Measurements from ENCODE around the gene TOB1.
"Not testable (repeated sequence)": the region's sequence is repeated elsewhere in the genome, so short reads cannot be mapped to it uniquely, and the experiment has no call there.

Gene TOB1

DNA sequence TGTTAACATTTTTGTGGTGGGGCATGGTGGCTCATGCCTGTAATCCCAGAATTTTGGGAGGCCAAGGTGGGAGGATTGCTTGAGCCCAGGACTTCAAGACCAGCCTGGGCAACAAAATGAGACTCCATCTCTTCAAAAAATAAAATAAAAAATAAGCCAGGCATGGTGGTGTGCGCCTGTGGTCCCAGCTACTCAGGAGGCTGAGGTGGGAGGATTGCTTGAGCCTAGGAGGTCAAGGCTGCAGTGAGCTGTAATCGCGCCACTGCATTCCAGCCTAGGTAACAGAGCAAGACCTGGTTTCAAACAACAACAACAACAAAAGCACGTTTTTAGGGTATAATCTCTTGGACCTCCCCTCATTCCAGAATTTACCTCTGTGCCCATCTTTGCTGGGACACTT, 28.4 kb upstream of the TOB1 start:
- DNase-seq: not testable (repeated sequence)

DNA sequence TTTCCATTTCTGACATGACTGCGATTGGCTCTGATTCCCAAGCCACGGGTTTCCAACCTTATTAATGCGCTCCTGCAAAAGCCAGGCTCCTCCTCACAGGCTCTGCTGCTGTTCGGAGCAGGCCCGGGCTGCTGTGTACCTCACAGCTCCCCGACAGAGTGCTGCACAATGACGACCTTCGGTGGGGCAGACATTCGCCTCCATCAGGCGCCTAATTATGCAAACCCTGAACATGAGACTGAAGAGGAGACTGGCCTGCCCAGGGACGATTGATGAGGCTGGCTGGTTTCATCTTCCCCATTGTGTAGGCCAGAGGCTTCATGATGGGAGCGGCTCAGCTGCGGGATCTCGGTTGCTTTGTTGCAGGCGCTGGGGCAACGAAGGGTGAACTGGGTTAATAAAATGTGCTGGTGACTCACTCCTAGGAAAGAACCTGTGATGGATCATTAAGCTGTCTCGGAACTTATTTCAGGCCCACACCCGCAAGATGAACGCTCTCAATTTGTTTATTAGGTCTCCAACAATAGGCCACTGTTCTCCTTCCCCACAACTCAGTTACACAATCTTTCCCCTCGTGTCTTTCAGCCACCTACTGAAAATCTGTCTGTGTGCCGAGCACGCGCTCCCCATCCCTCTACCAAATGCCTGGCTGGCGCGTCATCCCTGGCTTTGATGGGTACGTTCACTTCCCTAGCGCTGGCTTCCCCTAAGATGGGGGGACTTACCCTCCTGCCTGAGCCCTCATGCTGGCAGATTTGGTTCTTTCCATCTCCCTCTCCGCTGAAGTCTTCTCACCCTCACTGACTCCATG, 27.2 kb upstream of the TOB1 start:
- DNase-seq: peak; percentile 14 to 34

DNA sequence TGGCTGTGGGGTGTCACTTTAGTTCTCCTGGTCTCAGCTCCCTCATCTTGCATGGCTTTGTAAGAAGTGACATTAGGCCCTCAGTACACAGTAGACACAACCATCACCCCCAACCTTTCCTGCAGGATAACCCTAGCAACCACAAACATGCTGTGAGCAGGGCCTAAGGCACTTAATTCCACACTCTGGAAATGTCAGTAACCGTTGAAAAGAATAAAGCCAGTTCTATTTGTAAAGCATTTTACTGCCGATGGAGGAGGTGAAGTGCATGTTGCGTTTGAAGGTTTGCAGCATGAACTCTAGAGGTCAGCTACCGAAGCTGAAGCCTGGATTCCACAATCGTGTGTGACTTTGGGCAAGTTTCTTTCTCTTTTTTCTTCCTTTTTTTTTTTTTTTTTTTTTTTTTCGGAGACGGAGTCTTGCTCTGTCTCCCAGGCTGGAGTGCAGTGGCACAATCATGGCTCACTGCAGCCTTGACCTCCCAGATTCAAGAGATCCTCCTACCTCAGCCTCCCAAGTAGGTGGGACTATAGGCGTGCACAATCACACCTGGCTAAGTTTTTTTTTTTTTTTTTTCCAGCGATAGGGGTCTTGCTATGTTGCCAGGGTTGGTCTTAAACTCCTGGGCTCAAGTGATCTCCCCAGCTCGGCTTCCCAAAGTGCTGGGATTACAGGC, 26.1 kb upstream of the TOB1 start:
- DNase-seq: no peak

DNA sequence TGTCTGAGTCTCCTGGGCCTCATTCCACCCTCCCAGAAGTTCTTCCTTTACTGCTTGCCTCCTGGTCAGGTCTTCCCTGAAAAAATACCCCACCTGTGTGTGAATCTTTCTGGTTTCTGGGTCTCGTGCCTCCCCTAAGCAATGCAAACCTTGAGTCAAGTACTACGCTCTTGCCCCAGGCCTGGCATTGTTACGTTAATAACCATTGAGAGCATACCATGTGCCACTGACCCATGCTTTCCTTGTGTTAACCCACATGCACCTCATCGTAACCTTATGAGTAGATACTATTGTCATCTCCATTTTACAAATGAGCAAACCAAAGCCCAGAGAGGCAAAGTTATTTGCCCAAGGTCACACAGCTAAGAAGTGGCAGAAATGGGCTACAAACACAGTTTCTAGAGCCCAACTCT, 25.4 kb upstream of the TOB1 start:
- no peak for DNase-seq

DNA sequence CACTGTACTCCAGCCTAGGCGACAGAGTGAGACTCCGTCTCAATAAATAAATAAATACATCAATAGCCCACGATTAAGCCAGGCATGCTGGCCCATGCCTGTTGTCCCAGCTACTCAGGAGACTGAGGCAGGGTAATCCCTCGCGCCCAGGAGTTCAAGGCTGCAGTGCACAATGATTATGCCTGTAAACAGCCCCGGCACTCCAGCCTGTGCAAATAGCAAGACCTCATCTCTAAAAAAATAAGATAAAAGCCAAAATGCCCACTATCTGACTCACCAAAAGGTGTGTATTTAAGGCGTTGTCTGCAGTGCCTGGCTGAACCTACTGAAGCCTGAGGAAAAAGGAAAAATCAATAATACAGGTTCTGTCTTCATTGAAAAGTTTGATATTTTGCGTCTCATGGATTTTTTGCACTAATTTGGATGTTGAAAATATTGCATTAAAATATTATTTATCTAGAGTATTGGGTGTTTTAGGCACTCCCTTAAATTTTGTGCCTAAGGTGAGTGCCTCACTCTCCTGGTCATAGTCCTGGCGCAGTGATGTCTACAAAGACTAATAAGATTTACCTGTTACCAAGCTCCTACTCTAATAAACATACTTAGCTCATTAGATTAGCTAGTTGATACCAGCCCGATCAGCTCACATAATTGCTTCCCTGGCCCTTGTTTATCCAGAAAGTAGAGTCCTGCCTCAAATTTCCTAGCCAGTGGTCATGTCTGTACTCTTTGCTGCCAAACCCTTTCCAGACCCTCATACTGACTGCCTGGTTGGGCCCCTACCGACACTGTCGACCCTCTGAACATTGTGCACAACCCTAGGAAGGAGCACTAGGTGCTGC, 24.7 kb upstream of the TOB1 start:
- DNase-seq: no peak

DNA sequence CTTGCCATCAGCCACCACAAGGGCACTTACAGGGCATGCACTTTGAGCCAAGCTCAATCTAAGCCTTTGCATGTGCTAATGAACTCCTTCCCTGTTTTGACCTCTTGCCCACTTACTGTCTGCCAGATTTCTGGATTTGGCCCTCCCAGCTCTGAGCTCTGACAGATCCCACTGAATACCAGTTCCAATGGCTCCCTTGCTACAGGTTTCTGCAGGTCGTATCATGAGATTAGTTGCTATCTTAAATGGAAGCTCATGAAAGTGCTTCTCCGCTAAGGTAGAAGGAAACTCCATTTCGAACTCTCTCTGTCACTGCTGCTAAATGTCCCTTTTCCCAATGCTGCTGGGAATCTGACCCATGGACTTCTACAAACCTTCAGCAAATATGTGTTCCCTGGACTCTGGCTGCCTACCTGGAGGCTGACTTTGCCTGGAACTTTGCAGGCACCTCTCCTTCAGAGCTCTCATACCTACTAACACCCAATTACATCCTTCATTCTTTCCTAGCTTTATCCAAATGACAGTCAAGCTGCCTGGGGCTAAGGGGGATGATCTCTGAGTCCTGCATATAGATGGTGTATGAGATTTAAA, 23.5 kb upstream of the TOB1 start:
- DNase-seq: no peak

DNA sequence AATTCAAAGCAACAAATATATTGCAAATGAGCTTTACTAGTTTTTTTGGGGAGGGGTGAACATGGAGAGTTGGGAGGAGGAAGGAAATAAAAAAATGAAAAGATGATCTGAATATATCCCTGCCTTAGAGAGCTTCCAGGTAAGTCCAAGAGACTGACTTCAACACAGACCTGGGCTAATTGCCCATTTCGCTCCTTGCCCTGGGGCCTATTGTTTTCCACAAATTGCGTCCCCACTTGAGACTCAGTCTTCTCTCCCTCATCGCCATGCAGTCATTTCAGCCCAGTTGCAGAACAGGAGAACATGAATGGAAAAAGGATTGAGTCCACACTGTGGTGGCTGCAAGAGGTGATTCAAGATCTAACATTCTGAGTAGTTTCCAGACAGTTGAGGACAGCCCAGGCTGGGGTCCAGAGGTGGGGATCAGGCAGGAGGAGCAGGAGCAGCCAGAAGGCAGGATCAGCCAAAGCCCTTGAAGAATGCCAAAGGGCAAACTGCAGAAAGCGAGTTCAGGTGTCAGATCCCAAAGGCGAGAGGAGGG, 21.6 kb upstream of the TOB1 start:
- DNase-seq: no peak

DNA sequence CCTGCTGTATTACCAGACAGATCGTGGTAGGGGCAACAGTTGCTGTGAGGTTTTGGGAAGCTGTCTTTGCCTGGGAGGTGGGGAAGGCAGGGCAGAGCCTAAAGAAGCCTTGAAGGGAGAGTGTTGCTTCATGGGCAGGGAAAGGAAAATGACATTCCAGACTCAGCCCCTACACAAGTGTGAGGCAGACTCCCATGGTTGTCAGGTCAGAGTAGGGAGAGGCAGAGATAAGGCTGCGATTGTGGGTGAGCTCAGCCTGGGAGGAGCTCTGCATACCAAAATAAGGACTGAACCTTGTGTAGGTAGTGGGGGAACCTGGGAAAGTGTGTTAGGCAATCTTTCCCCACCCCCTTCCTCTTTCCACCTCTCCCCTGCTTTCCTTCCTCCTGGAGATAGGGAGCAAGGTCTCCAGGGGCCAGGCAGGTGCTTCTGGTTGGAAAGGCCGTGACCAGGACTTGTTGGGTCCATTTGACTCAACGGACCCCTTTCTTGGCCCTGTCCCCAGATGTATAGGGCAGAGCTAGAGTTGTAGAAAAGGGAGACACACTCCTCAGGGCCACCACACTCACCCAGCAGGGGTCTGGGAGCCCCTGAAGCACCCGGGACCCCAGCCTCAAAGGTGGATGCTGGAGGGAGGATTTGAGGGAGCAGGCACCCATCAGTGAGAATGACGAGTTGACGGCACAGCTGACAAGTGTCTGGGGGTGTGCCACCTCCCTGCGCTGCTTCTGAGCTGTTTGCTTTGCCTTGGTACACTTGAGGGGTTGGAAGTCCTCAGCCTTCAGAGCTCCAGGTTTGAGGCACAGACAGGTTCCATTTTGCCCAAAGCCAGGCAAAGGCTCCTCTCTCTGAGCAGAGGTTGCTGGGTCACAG, 18.5 kb upstream of the TOB1 start:
- DNase-seq: no peak

DNA sequence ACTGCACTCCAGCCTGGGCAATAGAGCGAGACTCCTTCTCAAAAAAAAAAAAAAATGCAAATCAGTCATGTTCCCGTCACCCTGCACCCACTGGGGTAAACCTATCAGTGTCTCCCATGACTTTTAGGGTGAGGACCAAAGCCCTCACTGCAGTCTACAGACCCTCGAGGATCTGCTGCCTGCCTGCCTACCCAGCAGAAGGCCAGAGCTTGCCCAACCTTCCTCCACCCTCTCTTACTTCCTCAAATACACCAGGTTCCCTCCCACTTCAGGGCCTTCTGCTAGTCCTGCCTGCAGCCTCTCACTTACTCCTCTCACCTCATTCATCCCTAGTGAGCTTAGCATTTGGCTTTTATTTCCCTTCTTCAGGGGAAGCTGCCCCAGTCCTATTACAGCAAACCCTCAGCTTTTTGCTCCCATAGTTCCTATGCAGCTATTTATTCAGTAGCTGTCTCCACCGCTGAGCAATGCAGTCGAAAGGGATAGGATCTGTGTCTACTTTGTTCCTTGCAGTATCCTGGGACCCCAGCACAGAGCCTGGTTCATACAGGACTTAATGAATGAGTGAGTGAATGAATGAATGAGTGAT, 17.8 kb upstream of the TOB1 start:
- peak; percentile 62 to 75 for DNase-seq

DNA sequence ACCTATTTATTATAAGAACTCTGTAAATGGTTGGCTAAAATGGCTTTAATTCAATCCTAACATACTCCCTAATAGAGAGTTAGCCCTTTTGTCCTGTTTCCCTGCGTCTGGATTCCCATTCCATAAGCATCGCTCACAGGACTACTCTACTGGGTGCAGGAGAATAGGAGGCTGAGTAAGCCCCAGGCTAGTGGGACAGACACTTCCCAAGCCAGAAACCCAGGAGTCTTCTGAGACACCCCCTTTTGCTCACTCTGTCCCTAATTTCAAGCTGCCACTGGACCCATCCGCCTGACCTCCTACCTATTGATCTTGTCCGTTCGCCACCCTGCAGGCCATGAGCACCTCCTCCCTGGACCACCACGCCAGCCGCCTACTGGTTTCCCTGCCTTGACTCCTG, 16.7 kb upstream of the TOB1 start:
- DNase-seq: no peak

DNA sequence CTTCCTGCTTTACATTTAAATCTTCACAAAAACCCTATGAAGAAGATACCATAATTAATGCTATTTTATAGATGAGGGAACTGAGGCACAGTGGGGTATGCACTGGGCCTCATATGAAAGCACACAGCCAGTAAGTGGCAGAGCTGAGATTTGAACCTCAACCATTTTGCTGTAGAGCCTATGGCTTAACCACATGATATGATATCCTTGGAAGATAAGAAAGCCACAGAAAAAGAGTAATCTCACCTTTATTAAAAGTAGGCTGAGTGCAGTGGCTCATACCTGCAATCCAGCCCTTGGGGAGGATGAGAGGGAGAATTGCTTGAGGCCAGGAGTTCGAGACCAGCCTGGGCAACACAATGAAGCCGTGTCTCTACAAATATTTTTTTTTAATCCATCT, 15.0 kb upstream of the TOB1 start:
- no peak for DNase-seq

DNA sequence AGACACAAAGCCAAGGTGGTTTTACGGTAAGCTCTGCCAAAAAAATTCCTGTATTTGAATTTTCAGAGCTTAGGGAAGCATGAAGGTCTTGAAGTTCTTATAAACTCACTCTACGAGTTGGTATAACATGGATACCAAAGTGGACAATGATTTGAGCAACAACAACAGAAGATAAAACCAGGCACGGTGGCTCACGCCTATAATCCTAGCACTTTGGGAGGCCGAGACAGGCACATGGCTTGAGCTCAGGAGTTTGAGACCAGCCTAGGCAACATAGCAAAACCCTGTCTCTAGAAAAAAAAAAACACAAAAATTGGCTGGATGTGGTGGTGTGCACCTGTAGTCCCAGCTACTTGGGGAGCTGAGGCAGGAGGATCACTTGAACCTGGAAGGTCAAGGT, 12.9 kb upstream of the TOB1 start:
- DNase-seq: no peak

DNA sequence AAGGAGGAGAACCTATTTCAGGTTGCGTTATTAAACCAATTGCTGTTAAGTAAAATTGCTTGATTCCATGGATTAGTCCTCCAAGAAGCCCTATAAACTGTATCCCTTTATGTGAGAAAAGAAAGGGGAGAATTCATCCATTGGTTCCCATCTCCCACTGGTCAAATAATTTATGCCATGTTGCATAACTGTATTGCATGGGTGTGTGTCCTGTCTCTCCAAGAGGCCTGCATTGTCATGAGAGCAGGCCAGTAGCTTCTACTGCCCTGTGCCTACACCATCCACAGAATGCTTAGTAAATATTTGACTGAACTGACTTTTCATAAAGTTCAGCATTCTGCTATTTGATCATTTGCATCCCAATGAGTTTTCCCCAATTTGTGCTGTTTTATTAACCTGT, 11.7 kb upstream of the TOB1 start:
- no peak for DNase-seq

DNA sequence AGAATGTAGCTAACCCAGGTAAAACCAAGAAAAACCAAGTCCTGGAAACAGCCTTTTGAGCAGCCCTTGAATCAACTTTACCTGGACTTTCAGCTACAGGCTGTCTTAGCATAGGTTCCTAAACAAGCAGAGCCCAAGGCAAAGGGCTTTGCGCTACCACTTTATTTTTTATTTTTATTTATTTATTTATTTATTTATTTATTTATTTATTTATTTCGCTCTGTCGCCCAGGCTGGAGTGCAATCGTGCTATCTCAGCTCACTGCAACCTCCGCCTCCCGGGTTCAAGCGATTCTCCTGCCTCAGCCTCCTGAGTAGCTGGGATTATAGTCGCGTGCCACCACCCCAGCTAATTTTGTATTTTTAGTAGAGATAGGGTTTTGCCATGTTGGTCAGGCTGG, 10.9 kb upstream of the TOB1 start:
- not testable (repeated sequence) for DNase-seq

DNA sequence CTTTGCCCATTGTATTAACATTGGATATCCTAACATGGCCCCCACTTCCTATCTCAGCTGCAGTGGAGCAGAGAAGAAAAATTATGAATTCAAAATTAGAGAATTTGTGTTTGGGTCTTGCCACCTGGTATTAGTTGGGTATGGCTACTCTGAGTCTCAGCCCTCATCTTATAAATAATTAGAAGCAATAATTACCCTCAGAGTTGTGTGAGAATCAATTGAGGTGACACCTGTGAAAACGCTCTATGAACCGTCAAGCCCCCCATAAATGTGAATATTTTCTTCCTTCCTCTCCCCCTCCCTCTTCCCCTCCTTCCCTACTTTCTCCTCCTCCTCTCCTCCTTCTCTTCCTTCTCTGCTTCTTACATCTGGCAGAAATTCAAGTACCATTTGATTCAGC, 8.9 kb upstream of the TOB1 start:
- DNase-seq: no peak

DNA sequence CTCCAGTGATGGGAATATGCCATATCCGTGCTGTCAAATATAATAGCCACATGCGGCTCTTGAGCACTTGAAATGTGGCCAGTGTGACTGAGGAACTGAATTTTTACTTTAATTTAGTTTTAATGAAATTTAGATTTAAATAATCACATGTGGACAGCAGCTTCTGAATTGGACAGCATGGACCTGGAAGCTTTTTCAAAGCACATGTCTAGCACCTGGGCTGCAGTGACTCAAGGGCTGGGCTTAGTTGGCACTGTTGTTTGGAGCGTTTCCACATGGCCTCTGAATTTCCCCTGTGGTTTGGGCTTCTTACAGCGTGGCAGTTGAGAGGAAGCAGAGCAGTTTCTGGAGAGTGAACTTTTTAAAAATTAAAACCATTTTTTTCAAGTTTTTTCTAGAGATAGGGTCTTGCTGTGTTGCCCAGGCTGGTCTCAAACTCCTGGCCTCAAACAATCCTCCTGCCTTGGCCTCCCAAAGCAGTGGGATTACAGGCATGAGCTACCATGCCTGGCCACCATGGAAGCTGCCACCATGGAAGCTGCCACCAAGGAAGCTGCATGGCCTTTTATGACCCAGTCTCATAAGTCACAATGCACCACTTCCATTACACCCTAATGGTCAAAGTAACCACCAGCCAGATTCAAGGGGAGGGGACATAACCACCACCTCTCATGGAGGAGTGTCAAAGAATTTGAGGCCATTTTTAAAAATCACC, 6.7 kb upstream of the TOB1 start:
- DNase-seq: peak; percentile 55 to 59

DNA sequence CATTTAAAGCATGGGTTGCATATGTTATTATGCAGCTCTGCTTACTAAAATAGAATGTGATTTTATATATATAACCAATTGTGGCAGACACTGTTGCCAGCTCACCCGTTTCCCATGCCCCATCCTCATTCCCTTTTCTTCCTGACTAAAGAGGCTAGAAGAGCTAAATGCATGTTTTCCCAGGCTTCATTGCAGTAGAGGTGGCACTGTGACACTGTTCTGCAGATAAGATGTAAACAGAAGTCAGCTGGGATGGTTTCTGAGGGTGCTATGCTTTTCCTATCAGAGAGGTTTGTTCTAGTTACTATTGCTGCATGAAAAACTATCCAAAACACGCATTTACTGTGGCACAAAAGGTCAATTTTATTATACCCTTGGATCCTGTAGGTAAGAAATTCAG, 5.7 kb upstream of the TOB1 start:
- DNase-seq: no peak

DNA sequence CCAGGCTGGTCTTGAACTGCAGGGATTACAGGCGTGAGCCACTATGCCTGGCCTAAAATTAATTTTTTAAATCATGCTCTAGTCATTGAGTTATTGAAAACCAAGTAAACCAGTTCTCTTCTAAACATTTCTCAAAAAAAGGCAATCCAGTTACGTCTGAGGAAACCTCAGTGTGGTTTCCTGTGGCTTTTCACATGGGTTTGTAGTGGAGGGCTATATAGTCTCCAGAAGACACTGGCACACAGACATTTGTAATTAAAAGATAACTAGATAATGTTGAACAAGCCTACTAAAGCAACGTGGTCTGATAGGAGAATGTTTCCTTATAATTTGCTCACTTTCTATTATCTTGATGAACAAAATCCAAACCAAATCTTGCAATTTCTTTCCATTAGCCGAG, 5.2 kb upstream of the TOB1 start:
- DNase-seq: no peak

DNA sequence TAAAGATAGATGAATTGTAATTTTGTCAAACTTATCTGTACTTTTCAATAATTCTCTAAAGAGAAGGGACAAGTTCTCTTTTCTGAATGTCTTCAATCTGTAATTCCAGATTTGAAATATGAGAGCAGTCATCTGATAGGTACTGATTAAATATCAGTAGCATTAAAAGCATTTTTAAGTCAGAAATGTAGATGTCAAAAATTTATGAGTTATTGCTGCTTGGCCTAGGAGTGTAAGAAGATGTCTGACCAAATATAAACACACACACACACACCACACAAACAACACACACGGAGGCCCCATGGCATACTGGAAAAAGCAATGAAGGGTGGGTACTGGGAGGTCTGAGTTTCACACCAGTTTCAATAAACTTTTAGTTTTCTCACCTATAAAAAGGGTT, 2.4 kb upstream of the TOB1 start:
- DNase-seq: no peak

DNA sequence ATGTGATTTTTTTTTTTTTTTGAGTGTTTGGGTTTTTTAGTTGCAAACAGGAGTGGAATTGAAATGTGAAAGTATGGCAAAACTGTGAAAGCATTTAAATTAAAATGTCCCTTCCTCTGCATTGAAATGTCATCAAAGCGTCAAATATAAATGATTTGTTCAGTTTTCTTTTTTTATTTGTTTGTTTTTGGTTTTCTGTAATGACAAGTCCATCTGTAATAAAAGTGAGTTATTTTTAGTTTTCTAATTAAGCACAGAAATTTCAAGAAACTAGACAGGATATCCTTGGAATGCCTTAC, 1.9 kb upstream of the TOB1 start:
- DNase-seq: no peak
